Embryonic facial prominence (tissue), 1 donor: ENCODE data around the gene TMEM232.
A peak's percentile ranks its signal among the peaks of the same experiment; 100 is the strongest.
"Not testable (repeated sequence)": the region's sequence is repeated elsewhere in the genome, so short reads cannot be mapped to it uniquely, and the experiment has no call there.

Experiments
- DNase-seq: peaks from one replicate; pipeline ENCODE4 v3.0.0-alpha.2; 2016; ENCODE audit errors: extremely low spot score

TMEM232 gene

DNA sequence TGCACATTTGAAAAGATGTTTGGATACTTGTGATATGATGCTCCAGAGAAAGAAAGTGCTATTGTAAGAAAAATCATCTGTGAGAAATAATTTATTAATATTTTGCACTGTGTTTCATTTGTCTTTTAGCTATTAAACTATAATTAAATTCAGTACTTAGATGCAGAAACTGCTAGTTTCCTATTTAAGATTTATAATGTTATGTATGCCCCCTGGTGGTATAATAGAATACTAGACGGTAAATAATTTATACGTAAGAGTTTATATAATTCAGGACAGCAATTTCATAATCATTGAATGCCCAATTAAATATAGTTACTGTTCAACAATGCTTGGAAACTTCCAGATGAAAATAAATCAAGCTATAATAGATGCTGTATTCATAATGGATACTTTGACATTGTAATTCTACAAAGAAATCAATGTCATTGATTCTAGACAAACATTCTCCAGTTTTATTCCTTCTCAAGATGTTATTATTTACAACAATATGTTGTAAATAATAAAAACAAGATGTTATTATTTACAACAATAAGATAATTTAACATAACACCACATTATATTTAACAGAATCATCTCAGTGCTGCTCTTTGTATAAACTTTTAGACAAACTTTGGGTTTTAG, 101.0 kb downstream of the TMEM232 start:
- peak; percentile 38 for DNase-seq

DNA sequence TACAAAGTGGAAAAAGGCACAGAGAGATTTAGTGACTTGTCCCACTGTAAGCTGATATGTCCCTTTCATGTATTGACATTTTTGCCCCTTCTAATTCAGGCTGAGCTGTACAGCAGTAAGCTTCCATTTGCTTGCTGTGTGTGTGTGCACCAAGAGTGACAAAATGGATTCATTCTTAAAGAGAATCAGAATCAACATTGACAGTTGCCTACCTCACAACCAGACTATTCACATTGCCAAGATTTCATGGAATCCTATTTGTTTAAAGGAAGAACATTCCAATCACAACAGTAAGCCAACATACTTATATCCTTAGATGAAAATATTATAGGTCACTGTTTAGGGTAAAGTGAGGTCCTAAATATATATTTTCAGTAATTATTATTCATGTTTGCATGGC, 102.6 kb downstream of the TMEM232 start:
- DNase-seq, result no peak

DNA sequence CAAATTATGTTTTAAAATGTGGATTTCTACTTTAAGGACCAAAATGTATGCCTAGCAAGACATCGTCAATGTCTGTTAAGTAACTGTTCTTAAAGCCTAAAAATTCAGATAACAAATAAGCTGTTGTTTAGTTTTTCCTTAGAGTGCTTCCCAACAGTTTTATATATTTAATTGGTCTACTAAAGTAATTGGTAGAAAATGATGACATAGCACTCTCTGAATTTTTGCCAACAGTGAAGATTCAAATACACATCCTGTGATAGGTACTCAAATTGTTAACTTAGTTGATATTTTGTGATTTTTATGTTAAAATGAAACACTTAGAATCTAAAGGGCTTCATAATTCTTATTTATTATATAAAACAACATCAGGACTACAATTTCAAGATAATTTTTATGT, 107.5 kb downstream of the TMEM232 start:
- no peak for DNase-seq

DNA sequence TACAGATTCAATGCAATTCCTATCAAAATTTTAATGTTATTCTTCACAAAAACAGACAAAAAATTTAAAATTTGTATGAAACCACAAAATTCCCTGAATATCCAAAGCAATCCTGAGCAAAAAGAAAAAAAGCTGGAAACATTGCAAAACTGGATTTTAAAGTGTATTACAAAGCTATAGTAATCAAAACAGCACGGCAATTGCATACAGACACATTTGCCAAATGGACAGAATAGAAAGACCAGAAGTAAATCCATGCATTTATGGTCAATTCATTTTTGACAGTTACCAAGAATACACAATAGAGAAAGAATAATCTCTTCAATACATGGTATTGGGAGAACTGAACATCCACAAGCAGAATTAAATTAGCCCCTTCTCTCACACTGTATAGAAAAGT, 110.5 kb downstream of the TMEM232 start:
- no peak for DNase-seq

DNA sequence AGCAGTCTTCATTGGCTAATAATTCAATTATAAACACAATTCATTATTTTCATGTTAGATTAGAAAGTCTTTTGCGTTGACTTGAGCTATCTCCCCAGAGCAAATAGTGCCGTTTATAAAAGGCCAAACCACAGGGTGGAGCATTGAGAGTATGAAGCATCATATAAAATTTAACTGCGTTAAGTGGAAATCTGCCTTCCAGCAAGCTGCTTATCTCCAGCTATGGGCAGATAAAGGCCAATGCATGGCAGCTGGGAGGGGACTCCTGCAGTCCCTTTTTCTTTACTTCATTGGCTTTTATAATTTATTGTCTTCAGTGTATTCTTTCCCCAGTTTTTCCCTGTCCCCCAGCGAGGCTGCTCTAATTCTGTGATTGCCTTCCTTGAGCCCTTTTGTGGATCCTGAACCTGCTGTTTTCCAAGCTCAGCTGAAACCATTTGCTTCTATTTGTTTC, 113.7 kb downstream of the TMEM232 start:
- DNase-seq, result no peak

DNA sequence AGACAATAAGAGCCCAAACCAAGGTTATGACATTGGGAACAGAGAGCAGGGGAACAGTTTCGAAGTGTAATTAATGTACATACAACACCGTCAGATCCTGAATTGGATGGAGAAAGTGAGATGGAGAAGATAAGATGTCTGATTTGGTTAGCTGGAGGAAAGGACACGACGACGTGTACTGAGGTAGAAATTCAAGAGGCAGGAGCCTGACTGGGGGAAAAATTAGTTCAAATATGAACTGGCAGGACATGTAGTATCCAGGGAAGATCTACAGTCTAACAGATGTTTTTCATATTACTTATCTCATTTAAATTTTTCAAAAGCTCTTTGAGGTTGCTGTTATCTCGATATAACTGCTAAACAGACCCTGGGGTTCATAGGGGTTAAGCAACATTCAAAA, 114.7 kb downstream of the TMEM232 start:
- no peak for DNase-seq

DNA sequence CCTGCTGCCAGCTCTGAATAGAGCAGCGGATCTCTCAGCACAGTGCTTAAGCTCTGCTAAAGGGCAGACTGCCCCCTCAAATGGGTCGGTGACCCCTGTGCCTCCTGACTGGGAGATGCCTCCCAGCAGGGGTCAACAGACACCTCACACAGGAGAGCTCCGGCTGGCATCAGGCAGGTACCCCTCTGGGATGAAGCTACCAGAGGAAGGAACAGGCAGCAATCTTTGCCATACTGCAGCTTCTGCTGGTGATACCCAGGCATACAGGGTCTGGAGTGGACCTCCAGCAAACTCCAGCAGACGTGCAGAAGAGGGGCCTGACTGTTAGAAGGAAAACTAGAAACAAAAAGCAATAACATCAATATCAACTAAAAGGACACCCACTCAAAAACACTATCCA, 131.6 kb downstream of the TMEM232 start:
- DNase-seq, result no peak

DNA sequence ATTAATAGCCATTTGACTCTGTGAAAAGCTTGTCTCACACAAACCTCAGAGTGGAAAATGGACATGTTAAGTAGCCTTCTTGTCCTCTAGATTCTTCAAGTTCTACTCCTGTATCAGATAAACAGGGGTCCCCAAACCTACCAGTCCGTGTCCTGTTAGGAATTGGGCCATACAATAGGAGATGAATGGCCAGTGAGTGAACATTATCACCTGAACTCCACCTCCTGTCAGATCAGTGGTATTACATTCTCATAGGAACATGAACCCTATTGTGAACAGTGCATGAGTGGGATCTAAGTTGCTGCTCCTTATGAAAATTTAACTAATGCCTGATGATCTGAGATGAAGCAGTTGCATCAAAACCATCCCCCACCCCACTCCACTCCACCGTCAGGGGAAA, 136.3 kb downstream of the TMEM232 start:
- DNase-seq, result no peak

DNA sequence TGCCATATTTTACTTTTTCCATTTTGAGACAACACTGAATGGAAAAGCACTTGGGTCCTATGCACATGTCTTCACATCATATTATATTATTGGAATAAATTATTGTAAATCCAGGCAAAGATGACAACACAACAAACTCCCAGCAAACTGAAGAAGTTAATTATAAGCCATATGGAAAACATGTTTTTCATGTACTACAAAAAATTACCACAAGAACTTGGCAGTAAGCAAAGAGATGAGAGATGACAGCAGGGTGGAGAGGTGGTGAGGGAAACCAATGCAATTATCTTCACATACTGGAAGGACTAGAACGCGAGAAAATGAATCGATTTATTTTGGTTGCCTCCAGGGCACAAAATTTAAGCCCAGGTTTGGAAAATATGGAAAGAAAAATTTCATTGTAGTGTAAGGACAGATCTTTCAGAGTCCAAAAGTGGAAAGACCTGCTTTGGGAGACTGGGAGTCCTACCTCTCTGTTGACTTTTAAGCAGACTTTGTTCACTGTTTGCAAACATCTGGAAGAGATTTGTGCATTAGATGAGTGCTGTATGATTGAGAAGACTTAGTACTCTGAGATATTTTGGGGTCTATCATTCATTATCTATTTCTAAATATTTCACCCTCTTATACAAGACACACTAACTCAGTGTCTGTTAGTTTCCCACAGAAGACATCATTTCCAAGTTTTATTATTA, 138.0 kb downstream of the TMEM232 start:
- peak; percentile 24 for DNase-seq

DNA sequence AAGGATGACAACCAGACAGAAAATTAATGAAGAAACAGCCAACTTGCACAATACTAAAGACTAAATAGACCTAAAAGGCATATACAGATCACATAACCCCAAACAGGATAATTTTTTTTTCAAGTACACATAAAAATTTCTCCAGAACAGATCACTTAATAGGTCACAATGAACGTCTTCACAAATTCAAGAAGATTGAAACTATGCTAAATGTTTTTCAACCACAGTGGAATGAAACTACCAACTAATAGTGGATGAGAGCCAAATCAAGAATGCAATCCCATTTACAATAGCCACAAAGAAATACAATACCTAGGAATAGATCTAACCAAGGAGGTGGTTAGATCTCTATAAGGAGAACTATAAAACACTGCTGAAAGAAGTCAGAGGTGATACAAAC, 145.8 kb downstream of the TMEM232 start:
- no peak for DNase-seq

DNA sequence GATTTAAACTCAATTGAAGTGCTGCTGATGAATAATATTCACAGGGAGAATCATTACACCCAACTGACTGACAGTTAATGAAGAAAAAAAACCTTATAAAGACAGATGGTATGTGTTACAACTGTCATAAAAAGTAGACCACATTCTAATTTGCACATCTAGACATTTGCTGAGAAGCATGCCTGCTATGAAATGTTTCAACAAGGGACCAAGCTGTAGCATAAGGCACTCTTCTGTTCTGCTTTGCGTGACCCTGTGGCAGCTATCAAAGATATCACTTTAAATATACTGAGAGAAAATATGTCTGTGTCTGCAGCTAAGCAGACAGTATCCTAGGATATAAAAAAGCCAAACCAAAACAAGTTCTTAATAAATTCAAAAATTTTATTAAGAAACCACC, 153.7 kb downstream of the TMEM232 start:
- DNase-seq, result no peak

DNA sequence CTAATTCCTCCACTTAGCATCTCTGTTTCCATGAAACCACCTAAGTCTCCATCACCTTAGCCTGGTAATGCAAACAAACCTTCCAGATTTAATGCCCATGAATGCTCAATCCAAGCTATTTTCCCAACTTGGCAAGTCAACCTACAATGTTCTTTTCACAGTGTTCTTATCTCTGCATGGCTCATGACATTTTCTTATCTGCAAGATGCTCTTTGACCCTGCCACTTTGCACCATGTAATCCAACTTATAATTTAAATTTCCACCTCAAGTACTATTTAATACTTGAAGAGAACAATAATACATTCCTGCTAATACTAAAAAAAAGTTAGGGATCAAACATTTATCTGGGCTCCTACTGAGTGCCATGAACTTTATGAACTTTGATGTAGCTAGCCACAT, 164.3 kb downstream of the TMEM232 start:
- DNase-seq, result no peak

DNA sequence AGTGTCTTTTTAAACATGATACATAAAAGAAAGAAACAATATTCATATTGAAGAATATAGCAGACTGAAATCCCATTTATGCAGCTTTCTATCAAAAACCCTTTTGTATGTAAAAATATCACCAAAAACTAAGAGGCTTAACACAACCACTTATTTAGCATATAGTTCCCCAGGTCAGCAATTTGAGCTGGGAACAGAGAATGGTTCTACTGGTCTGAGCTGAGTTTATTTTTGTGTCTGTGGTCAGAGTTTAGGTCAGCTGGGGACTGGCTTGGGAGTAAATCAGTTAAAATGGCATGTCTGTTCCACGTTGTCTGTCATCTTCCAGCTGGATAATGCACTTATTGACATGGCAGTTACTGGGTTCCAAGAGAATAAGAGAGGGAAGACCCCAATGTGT, 165.0 kb downstream of the TMEM232 start:
- no peak for DNase-seq

DNA sequence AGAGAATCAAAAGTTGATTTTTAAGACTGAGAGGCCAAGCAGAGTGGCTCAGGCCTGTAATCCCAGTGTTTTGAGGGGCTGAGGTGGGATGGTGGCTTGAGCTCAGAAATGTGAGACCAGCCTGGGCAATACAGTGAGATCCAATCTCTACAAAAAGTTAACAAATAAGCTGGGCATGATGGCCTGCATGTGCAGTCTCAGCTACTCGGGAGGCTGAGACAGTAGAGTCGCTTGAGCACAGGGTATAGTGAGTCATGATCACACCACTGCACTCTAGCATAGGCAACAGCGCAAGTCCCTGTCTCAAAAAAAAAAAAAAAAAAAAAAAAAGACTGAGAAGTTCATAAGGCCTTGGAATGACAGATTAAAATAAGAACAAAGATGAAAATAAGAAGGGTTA, 177.2 kb downstream of the TMEM232 start:
- no peak for DNase-seq

DNA sequence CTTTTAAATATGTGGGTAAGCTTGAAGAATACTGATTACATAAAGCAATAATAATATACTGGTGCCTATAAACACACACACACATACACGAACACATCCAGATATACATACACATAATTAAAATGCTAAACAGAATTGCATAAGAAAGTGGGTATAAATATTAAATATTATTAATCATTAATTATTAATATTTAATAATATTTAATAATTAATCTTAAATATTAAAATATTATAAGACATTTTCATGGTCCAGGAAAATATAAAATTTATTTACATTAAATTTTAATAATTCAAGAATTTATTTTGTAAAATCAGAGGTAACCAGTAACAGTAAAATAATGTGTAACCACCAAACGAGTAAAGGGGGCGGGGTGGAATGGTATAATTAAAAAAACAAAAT, 178.3 kb downstream of the TMEM232 start:
- DNase-seq, result no peak

DNA sequence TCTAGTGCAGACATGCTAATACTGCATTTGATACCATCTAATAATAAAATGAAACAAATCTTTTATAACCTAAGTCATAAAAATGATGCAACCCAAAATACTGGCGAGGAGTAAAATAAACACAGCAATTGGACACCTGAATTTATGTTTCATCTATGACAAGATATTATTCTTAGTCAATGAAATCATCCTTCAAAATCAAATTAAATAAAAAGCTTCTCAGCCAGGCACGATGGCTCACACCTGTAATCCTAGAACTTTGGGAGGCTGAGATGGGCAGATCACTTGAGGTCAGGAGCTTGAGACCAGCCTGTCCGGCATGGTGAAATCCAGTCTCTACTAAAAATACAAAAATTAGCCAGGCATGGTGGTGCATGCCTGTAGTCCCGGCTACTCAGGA, 179.0 kb downstream of the TMEM232 start:
- no peak for DNase-seq

DNA sequence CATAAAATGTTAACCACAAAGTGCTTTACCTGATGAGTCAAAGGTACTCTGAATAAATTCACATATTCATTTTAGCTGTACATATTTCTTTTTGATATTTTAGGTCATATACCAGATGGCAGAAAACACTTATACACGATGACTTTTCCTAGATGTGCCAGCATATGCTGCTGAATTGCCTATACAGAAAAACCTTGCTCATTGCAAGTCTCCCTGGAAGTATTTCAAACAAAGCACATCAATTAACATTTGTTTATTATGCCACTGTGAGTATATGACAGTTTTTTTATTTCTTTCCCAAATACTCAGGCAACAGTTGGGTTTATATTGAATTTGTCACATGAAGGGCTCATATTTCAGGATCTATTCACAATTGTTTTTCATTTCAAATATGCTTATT, 180.8 kb downstream of the TMEM232 start:
- no peak for DNase-seq

DNA sequence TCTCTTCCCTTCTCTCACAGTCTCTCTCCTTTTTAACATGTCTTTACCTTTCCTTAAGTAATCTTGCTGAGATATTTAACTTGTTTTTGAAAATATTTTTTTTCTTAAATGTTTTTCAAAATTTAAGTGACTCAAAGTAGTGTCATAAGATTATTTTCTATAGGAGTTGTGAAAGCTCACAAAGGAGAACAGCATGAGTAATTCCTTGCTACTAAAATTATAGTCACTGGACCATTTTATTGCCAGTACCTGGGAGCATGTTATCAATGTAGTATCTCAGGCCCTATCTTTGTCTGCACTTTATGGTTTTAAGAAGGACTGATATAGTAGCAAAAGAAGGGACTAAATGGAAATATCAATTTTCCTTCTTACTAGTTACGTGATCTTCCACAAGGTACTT, 181.9 kb downstream of the TMEM232 start:
- no peak for DNase-seq

DNA sequence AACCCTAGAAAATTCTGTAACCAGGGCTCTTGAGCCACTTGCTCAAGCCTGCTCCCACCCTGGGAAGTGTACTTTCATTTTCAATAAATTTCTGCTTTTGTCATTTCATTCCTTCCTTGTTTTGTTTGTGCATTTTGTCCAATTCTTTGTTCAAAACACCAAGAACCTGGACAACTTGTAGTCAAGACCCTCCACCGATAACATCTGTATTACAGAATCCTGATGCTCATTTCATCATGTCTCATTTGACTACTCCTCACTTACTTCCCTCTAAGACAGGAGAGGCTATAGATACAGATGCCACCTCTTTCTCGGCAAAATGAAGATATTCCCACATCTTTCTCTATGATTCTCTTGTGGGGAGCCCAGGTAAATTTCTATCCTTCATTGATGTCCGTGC, 183.5 kb downstream of the TMEM232 start:
- DNase-seq, result no peak

DNA sequence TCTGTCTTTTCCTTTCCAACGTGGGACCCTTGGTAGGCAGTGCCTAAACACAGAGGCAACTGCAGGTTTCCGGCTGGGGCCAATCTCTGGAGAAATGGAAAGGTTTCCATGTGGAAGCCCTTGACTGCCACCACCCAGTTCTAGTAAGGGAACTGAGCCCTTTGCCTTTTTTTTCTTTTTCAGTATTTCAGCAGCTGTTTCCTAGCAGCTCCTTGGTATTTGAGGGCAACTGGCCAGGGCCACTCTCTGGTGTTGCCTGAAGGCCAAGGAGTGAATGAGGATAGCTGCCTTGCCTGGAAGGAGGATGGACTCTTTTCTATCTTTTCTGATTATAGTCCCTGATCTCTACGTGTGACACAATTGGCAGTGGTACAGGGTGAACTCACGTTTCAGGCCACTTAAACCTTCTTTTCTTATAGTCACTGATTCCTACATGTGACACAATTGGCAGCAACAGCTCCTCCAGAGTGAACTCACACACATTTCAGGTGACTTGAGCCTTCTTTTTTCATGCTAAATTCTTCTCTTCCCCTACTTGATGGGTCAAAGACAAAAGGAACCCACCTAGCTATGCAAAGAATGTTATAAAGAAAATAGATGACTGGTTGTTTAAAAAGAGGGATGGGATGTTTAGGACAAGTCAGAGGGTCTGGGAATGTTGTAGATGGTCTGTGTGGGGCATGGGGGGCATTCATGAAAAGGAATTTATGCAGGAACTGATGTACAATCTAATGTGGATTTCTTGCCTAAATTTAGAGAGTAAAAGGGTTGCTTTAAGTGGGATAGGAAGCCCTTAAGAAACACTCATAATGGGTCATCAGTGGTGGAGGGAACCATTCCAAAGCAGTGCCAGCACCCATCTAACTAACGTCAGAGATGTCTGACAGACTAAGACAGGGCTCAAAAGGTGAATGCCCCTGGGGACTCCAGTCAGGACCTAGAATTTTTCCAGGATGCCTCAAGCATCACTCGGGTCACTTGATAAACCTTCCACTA, 190.1 kb downstream of the TMEM232 start:
- no peak for DNase-seq

DNA sequence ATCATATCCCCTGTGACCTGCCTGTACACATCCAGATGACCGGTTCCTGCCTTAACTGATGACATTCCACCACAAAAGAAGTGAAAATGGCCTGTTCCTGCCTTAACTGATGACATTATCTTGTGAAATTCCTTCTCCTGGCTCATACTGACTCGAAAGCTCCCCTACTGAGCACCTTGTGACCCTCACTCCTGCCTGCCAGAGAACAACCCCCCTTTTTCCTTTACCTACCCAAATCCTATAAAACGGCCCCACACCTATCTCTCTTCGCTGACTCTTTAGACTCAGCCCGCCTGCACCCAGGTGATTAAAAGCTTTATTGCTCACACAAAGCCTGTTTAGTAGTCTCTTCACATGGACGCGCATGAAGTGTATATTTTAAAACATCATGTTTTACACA, 191.3 kb downstream of the TMEM232 start:
- not testable (repeated sequence) for DNase-seq

DNA sequence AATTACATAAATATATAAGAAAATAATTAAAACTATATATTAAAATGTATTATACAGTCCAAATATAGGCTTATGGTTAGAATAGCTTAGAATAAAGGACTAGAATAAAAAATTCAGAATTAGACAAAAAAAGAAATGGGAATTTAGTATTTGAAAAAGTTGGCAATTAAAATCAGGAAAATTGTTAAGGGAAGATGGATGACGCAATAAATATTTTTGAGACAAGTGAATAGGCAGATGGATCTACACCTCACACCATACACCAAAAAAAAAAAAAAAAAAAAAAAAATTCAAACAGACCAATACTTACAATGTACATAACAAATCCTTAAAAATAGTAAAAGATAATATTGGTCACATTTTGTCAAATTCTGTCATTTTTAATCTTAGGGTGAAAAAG, 200.7 kb downstream of the TMEM232 start:
- no peak for DNase-seq

DNA sequence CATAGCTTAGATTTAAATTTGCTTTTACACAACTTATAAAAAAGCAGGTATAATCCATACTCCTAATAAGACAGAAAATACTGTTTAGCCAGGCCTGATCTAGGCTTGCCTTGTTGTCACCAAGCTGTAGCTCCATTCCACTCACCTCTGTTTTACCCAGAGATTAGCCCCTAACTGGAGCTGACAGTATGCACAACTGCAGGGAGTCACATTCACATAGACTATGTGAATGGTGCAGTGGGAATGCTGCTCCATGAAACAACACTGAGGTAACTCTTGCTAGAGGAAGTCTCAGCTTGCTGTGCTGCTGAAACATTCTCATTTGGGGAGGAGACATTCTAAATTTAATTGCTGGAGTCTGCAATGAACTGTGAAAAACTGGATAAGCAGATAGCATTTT, 209.1 kb downstream of the TMEM232 start:
- no peak for DNase-seq
